GM18909 (cell line): ENCODE results near the gene NFIB.

Source experiments
- ATAC-seq: cut with Tn5 transposase; IDR thresholded peaks from one replicate; pipeline ENCODE4 v1.9.1; 2021; ENCODE audit warnings: mild to moderate bottlenecking; ENCODE audit not compliant: unreplicated experiment, poor library complexity

Gene NFIB

GRCh38 chr9:14094491-14094890, 219.4 kb downstream of the NFIB start:
- no peak for ATAC-seq

- ATAC-seq: no peak
Observed at GRCh38 chr9:14092344-14092743, 221.6 kb downstream of the NFIB start.

- ATAC-seq: no peak
Observed at GRCh38 chr9:14089051-14089803, 224.7 kb downstream of the NFIB start.

- no peak for ATAC-seq
Observed at GRCh38 chr9:14087576-14087975, 226.4 kb downstream of the NFIB start.

- ATAC-seq: no peak
Observed at GRCh38 chr9:14086495-14086894, 227.4 kb downstream of the NFIB start.

- no peak for ATAC-seq
Observed at GRCh38 chr9:14085810-14086209, 228.1 kb downstream of the NFIB start.

- no peak for ATAC-seq
Observed at GRCh38 chr9:14084867-14085266, 229.1 kb downstream of the NFIB start.

- ATAC-seq: no peak
Observed at GRCh38 chr9:14083366-14083765, 230.6 kb downstream of the NFIB start.

GRCh38 chr9:14082732-14083131, 231.2 kb downstream of the NFIB start:
- no peak for ATAC-seq

- ATAC-seq: no peak
Observed at GRCh38 chr9:14081745-14082144, 232.2 kb downstream of the NFIB start.

GRCh38 chr9:14080959-14081542, 232.9 kb downstream of the NFIB start:
- ATAC-seq: no peak

GRCh38 chr9:14079440-14079839, 234.5 kb downstream of the NFIB start:
- no peak for ATAC-seq

GRCh38 chr9:14077672-14078071, 236.3 kb downstream of the NFIB start:
- no peak for ATAC-seq

GRCh38 chr9:14075218-14075617, 238.7 kb downstream of the NFIB start:
- ATAC-seq: no peak

GRCh38 chr9:14072850-14073249, 241.1 kb downstream of the NFIB start:
- no peak for ATAC-seq

GRCh38 chr9:14071484-14071883, 242.5 kb downstream of the NFIB start:
- no peak for ATAC-seq

GRCh38 chr9:14068690-14069089, 245.3 kb downstream of the NFIB start:
- ATAC-seq: no peak

- ATAC-seq: no peak
Observed at GRCh38 chr9:14066831-14067230, 247.1 kb downstream of the NFIB start.

- no peak for ATAC-seq
Observed at GRCh38 chr9:14066032-14066431, 247.9 kb downstream of the NFIB start.

- no peak for ATAC-seq
Observed at GRCh38 chr9:14064940-14065339, 249.0 kb downstream of the NFIB start.

GRCh38 chr9:14063756-14064155, 250.2 kb downstream of the NFIB start:
- no peak for ATAC-seq

- no peak for ATAC-seq
Observed at GRCh38 chr9:14062586-14063221, 251.2 kb downstream of the NFIB start.
